A549 (cell line): Measurements from ENCODE around the gene FPR2. TPM values are rescaled to one million over a fixed set of nuclear protein-coding genes. Genes with fewer than 3 reads are reported as not detected.
"Not testable (repeated sequence)": the region's sequence is repeated elsewhere in the genome, so short reads cannot be mapped to it uniquely, and the experiment has no call there.

Source experiments
- ATAC-seq, 2 experiments: fragments of 200-7000 bp in 1 of 2; fragments of >200 bp in 1 of 2; cut with Nextera tagmentation in 1 of 2; cut with Tn5 transposase in 1 of 2; 3 replicates each; pipeline versions ENCODE4 v1.8.0 to v1.9.1; 2018 to 2020; ENCODE audit warnings: mild to moderate bottlenecking in 1 of 2, moderate library complexity in 1 of 2
- CTCF ChIA-PET: fragments of 300-600 bp; sonication (Branson Sonifier 250); formaldehyde crosslinking; extraction: SDS; loops from one replicate; lab custom pipeline; 2021; ENCODE audit warnings: antibody characterized with exemption, inconsistent platforms; lab: Yijun Ruan, JAX
- POLR2A ChIA-PET: fragments of 350-600 bp; formaldehyde crosslinking; extraction: SDS; loops from one replicate; lab custom pipeline; 2021; ENCODE audit warnings: antibody characterized with exemption, inconsistent platforms; lab: Yijun Ruan, JAX
- DNase-seq, 2 experiments: peaks; one replicate each; pipeline versions ENCODE4 v3.0.0 to v3.0.0-alpha.2; 2011 to 2016; ENCODE audit warnings: low read depth in 1 of 2, low spot score in 1 of 2
- FAIRE-seq: peaks from 2 replicates; lab custom pipeline; 2011; peaks lifted over from hg19 to GRCh38; lab: Jason Lieb, UNC
- H3K27ac ChIP-seq, 2 experiments: fragments of >200 bp; sonication (Bioruptor Twin); formaldehyde crosslinking; 3 replicates each; pipeline ENCODE4 v1.5.1; 2016 to 2017
- H3K4me1 ChIP-seq: fragments of >200 bp; sonication (Bioruptor Twin); formaldehyde crosslinking; 3 replicates; pipeline ENCODE4 v1.6.1; 2016
- H3K4me2 ChIP-seq: fragments of >200 bp; sonication (Bioruptor Twin); formaldehyde crosslinking; 3 replicates; pipeline ENCODE4 v1.6.1; 2016
- H3K4me3 ChIP-seq: fragments of >200 bp; sonication (Bioruptor Twin); formaldehyde crosslinking; 3 replicates; pipeline ENCODE4 v1.5.1; 2016
- H3K9me3 ChIP-seq: fragments of >200 bp; sonication (Bioruptor Twin); formaldehyde crosslinking; 3 replicates; pipeline ENCODE4 v1.6.1; 2016
- CBX8 ChIP-seq: fragments of 200-600 bp; sonication (generic); IDR thresholded peaks from 2 replicates; pipeline ENCODE4 v1.6.1; 2016
- CHD4 ChIP-seq: fragments of 200-600 bp; sonication (generic); IDR thresholded peaks from 2 replicates; pipeline ENCODE4 v1.6.1; 2016; ENCODE audit warnings: antibody characterized with exemption, mild to moderate bottlenecking, borderline replicate concordance
- EHF ChIP-seq: fragments of 250-450 bp; sonication (Bioruptor Pico); IDR thresholded peaks from 2 replicates; pipeline ENCODE4 v1.5.0; 2020; ENCODE audit warnings: mild to moderate bottlenecking
- EHMT2 ChIP-seq: fragments of 200-600 bp; sonication (generic); IDR thresholded peaks from 2 replicates; pipeline ENCODE4 v1.6.1; 2016; ENCODE audit warnings: antibody characterized with exemption, low read depth, mild to moderate bottlenecking, moderate library complexity
- EP300 ChIP-seq, 2 experiments: fragments of >200 bp; sonication (Bioruptor Twin); formaldehyde crosslinking; IDR thresholded peaks; 2 replicates in 1 of 2; 3 replicates in 1 of 2; pipeline ENCODE4 v1.6.1; 2016 to 2017
- FOXS1 ChIP-seq: fragments of 250-450 bp; sonication (Bioruptor Pico); IDR thresholded peaks from 2 replicates; pipeline ENCODE4 v1.5.0; 2020; ENCODE audit warnings: mild to moderate bottlenecking, moderate library complexity
- HDAC2 ChIP-seq: fragments of 200-600 bp; sonication (generic); IDR thresholded peaks from 2 replicates; pipeline ENCODE4 v1.6.1; 2016
- JUN ChIP-seq, 2 experiments: fragments of >200 bp; sonication (Bioruptor Twin); formaldehyde crosslinking; IDR thresholded peaks; 2 replicates in 1 of 2; 3 replicates in 1 of 2; pipeline ENCODE4 v1.6.1; 2016 to 2017
- KDM5A ChIP-seq: fragments of 200-600 bp; sonication (generic); IDR thresholded peaks from 2 replicates; pipeline ENCODE4 v1.6.1; 2016; ENCODE audit warnings: antibody characterized with exemption, mild to moderate bottlenecking
- MAFK ChIP-seq: fragments of 450-650 bp; IDR thresholded peaks from 2 replicates; pipeline ENCODE4 v1.6.1; 2014; ENCODE audit not compliant: partially characterized antibody
- MAZ ChIP-seq: fragments of 150-350 bp; IDR thresholded peaks from 2 replicates; pipeline ENCODE4 v1.6.1; 2014; ENCODE audit warnings: antibody characterized with exemption, low read depth, low read length, borderline replicate concordance
- MYC ChIP-seq: IDR thresholded peaks from 2 replicates; pipeline ENCODE4 v1.6.1; 2012; ENCODE audit warnings: mild to moderate bottlenecking, inconsistent platforms, low read length, improper control_type of control experiment, borderline replicate concordance
- POLR2AphosphoS2 ChIP-seq: conservative IDR thresholded peaks from 2 replicates; pipeline ENCODE4 v1.6.1; 2012; ENCODE audit warnings: low read length, improper control_type of control experiment, inconsistent platforms
- RNF2 ChIP-seq: fragments of 200-600 bp; sonication (generic); IDR thresholded peaks from 2 replicates; pipeline ENCODE4 v1.6.1; 2016; ENCODE audit warnings: low read depth, mild to moderate bottlenecking, antibody characterized with exemption, moderate library complexity, borderline replicate concordance
- SREBF2 ChIP-seq: fragments of 450-650 bp; IDR thresholded peaks from 2 replicates; pipeline ENCODE4 v1.6.1; 2014; ENCODE audit warnings: mild to moderate bottlenecking, moderate library complexity
- TP53 ChIP-seq: fragments of 250-450 bp; sonication (Bioruptor Pico); IDR thresholded peaks from 2 replicates; pipeline ENCODE4 v1.5.0; 2021; ENCODE audit warnings: mild to moderate bottlenecking, moderate library complexity
- WGBS: methylation state at CpG from one replicate; pipeline ENCODE4 v1.1.6; 2017; ENCODE audit errors: missing lambda C conversion rate; 5-methylcytosine and 5-hydroxymethylcytosine counted together
- polyA plus RNA-seq, 4 experiments: library from polyadenylated mRNA; depleted of rRNA in 3 of 4; stranded (reverse); fragments of >200 nt; fragmentation: RNase III in 1 of 4; extraction: RNeasy Plus Mini Kit Qiagen cat#74134 plus additional on column Dnase treatment in 1 of 4; gene quantifications; 2 replicates in 3 of 4; 3 replicates in 1 of 4; pipeline ENCODE4 v1.2.3, GENCODE V29; 2011 to 2017
- TF ChIP-seq, protein P1 (sequence below): IDR thresholded peaks from 2 replicates; pipeline ENCODE4 v1.6.1; 2012
- TF ChIP-seq, protein P2 (sequence below): fragments of 450-650 bp; IDR thresholded peaks from 2 replicates; pipeline ENCODE4 v1.6.1; 2014; ENCODE audit warnings: antibody characterized with exemption
- TF ChIP-seq, protein P3 (sequence below): fragments of 200-600 bp; sonication (generic); IDR thresholded peaks from 2 replicates; pipeline ENCODE4 v1.6.1; 2016; ENCODE audit warnings: antibody characterized with exemption, mild to moderate bottlenecking, moderate library complexity
- TF ChIP-seq, protein P4 (sequence below): fragments of >200 bp; sonication (Bioruptor Twin); formaldehyde crosslinking; IDR thresholded peaks from 3 replicates; pipeline ENCODE4 v1.5.1; 2016

Gene FPR2
- polyA plus RNA-seq, 2 of the 4 experiments (the other 2 are of a cell fraction) = not detected

DNA sequence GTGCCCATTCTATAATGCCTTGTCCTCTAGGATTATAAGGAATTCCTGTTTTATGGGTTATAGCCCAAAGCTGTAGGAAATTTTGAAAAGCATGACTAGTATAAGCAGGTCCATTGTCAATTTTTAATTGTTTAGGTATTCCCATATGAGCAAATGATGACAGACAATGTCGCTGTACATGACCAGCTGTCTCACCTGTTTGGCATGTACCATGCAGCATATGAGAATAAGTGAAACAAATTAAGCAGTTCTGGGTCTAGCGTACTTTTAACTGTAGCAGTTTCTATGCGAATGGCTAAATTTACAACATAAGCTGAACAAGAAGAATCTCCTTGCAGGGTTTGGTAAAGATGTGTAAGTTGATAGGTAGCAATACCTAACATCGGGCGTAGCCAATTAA lies 45.6 kb downstream of the FPR2 start:
- WGBS = 39% methylated on average over 5 of the region's 5 CpGs
- POLR2A ChIA-PET, H3K4me3 ChIP-seq, H3K27ac ChIP-seq, H3K4me2 ChIP-seq, ATAC-seq, H3K4me1 ChIP-seq, DNase-seq, FAIRE-seq: not testable (repeated sequence)
- H3K9me3 ChIP-seq = peaks cover 25% of the 10 kb centered on the region; the same call in 2 of the 3 replicates
- CTCF ChIA-PET = interaction anchor here (0.8 kb wide), 1 partner anchor 56 kb away, joined by 3 read pairs; no protein-coding TSS in a partner anchor

DNA sequence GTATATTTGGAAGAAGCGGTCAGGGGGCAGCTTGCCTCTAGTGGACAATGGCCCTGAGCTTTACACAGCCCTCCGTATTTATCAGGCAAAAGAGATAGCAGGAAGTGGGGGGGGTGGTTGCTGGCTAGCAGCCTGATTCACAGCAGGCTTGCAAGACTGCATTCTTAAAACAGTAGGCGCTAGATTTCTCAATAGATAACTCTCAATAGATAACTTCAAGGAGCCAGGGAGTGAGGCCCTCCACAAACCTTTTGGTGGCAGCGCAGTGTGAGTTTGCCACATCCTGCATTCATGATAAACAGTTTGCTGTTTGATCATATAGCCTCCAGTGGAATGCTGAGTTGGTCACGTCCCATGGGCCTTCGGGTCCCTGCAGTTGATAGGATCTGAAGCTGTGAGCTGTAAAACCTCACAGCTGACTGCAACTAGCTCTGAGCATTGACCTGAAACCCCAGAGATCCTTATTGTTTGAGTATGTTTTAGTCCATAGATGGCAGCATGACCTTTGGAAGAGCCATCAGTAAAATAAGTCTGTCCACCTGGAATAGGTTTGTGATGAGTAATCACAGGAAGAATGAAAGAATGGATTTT lies 46.2 kb downstream of the FPR2 start:
- WGBS = 7% methylated on average over 6 of the region's 6 CpGs
- DNase-seq (no peak), ATAC-seq (no peak), FAIRE-seq (no peak)
- no peak overlapping the region for H3K27ac ChIP-seq
- H3K9me3 ChIP-seq = peaks cover 26% of the 10 kb centered on the region; the same call in 2 of the 3 replicates
- H3K4me3 ChIP-seq = no peak overlapping the region
- ChIA-PET CTCF (interaction anchor here (0.8 to 1.2 kb wide), 2 partner anchors 57 to 333 kb away, joined by 3 to 4 read pairs; no protein-coding TSS in a partner anchor), POLR2A (no interaction called here)
- TF ChIP-seq RNF2 (no peak), POLR2AphosphoS2 (no peak), EHMT2 (no peak)
- TF ChIP-seq, protein P1, sequence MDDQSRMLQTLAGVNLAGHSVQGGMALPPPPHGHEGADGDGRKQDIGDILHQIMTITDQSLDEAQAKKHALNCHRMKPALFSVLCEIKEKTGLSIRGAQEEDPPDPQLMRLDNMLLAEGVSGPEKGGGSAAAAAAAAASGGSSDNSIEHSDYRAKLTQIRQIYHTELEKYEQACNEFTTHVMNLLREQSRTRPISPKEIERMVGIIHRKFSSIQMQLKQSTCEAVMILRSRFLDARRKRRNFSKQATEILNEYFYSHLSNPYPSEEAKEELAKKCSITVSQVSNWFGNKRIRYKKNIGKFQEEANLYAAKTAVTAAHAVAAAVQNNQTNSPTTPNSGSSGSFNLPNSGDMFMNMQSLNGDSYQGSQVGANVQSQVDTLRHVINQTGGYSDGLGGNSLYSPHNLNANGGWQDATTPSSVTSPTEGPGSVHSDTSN = no peak
- TF ChIP-seq, protein P2, sequence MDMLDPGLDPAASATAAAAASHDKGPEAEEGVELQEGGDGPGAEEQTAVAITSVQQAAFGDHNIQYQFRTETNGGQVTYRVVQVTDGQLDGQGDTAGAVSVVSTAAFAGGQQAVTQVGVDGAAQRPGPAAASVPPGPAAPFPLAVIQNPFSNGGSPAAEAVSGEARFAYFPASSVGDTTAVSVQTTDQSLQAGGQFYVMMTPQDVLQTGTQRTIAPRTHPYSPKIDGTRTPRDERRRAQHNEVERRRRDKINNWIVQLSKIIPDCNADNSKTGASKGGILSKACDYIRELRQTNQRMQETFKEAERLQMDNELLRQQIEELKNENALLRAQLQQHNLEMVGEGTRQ = no peak
- H3K4me1 ChIP-seq = no peaks in the 10 kb centered on the region
- H3K4me2 ChIP-seq = no peak overlapping the region

DNA sequence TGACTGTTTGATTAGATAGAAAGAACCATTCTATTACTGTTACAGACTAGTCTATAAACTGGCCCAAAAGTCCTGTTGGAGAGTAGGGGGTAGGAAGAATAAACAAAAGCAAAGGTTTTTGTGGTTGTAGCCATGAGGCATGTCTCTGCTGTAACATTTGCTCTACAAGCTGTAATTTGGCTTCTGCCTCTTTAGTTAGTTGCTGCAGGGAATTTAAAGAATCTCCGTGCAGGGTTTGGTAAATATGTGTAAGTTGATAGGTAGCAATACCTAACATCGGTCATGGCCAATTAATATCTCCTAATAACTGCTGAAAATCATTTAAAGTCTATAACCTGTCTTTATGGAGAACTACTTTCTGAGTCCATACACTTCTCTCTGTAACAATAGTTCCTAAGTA lies 46.9 kb downstream of the FPR2 start:
- ChIA-PET POLR2A (no interaction called here), CTCF (interaction anchor here (1.2 to 1.6 kb wide), 2 partner anchors 8 to 334 kb away, joined by 4 read pairs; no protein-coding TSS in a partner anchor)
- Histone ChIP-seq H3K4me2 (no peak overlapping the region), H3K9me3 (peaks cover 30% of the 10 kb centered on the region; the same call in 2 of the 3 replicates), H3K27ac (no peak overlapping the region), H3K4me3 (no peak overlapping the region), H3K4me1 (no peaks in the 10 kb centered on the region)
- no peak for FAIRE-seq
- no peak for DNase-seq
- ATAC-seq = no peak
- 2% methylated on average over 2 of the region's 2 CpGs for WGBS
- TF ChIP-seq TP53 (CRISPR knock-in tag) (no peak), EHF (no peak), HDAC2 (no peak), CHD4 (no peak), EHMT2 (no peak), MAFK (no peak), JUN (IDR thresholded peaks at IDR 0.05) (no peak), CBX8 (no peak), MYC (no peak), EP300 (IDR thresholded peaks at IDR 0.05) (no peak), FOXS1 (CRISPR knock-in tag) (no peak), KDM5A (no peak), MAZ (no peak), SREBF2 (no peak)
- TF ChIP-seq, protein P1 = no peak
- TF ChIP-seq, protein P3, sequence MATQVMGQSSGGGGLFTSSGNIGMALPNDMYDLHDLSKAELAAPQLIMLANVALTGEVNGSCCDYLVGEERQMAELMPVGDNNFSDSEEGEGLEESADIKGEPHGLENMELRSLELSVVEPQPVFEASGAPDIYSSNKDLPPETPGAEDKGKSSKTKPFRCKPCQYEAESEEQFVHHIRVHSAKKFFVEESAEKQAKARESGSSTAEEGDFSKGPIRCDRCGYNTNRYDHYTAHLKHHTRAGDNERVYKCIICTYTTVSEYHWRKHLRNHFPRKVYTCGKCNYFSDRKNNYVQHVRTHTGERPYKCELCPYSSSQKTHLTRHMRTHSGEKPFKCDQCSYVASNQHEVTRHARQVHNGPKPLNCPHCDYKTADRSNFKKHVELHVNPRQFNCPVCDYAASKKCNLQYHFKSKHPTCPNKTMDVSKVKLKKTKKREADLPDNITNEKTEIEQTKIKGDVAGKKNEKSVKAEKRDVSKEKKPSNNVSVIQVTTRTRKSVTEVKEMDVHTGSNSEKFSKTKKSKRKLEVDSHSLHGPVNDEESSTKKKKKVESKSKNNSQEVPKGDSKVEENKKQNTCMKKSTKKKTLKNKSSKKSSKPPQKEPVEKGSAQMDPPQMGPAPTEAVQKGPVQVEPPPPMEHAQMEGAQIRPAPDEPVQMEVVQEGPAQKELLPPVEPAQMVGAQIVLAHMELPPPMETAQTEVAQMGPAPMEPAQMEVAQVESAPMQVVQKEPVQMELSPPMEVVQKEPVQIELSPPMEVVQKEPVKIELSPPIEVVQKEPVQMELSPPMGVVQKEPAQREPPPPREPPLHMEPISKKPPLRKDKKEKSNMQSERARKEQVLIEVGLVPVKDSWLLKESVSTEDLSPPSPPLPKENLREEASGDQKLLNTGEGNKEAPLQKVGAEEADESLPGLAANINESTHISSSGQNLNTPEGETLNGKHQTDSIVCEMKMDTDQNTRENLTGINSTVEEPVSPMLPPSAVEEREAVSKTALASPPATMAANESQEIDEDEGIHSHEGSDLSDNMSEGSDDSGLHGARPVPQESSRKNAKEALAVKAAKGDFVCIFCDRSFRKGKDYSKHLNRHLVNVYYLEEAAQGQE = no peak
- TF ChIP-seq, protein P4, sequence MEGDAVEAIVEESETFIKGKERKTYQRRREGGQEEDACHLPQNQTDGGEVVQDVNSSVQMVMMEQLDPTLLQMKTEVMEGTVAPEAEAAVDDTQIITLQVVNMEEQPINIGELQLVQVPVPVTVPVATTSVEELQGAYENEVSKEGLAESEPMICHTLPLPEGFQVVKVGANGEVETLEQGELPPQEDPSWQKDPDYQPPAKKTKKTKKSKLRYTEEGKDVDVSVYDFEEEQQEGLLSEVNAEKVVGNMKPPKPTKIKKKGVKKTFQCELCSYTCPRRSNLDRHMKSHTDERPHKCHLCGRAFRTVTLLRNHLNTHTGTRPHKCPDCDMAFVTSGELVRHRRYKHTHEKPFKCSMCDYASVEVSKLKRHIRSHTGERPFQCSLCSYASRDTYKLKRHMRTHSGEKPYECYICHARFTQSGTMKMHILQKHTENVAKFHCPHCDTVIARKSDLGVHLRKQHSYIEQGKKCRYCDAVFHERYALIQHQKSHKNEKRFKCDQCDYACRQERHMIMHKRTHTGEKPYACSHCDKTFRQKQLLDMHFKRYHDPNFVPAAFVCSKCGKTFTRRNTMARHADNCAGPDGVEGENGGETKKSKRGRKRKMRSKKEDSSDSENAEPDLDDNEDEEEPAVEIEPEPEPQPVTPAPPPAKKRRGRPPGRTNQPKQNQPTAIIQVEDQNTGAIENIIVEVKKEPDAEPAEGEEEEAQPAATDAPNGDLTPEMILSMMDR = no peak
